GM21529 (cell line): ENCODE results near the gene ARL13B.
"Not testable (repeated sequence)": the region's sequence is repeated elsewhere in the genome, so short reads cannot be mapped to it uniquely, and the experiment has no call there.

Source experiments
- ATAC-seq: cut with Tn5 transposase; IDR thresholded peaks from one replicate; pipeline ENCODE4 v1.9.1; 2021; ENCODE audit not compliant: unreplicated experiment

Gene ARL13B

GRCh38 chr3:94061297-94061696 is 81.3 kb downstream of the ARL13B start:
- no peak for ATAC-seq

- ATAC-seq, result peak; percentile 94
Observed at GRCh38 chr3:94062513-94063404, 82.8 kb downstream of the ARL13B start, which contains the start of the genes DHFR2 and NSUN3. Gene DHFR2, minus strand, starts transcription at chr3:94062916. Its CDS starts 1,405 bp downstream, at chr3:94061511. Gene NSUN3, plus strand, starts transcription at chr3:94063061. Its CDS starts 66 bp downstream, at chr3:94063127.

GRCh38 chr3:94063496-94064119 is 83.7 kb downstream of the ARL13B start:
- no peak for ATAC-seq

GRCh38 chr3:94064243-94064860 is 84.4 kb downstream of the ARL13B start:
- ATAC-seq, result no peak

GRCh38 chr3:94065122-94065521 is 85.2 kb downstream of the ARL13B start:
- ATAC-seq, result no peak

- no peak for ATAC-seq
Observed at GRCh38 chr3:94065819-94066480, 86.0 kb downstream of the ARL13B start.

GRCh38 chr3:94066506-94067500 is 86.8 kb downstream of the ARL13B start:
- no peak for ATAC-seq

GRCh38 chr3:94069194-94069813 is 89.3 kb downstream of the ARL13B start:
- no peak for ATAC-seq

- ATAC-seq, result peak; percentile 63
Observed at GRCh38 chr3:94070341-94070911, 90.5 kb downstream of the ARL13B start.

- peak; percentile 67 for ATAC-seq
Observed at GRCh38 chr3:94071713-94072284, 91.8 kb downstream of the ARL13B start.

- ATAC-seq, result no peak
Observed at GRCh38 chr3:94076055-94076454, 96.1 kb downstream of the ARL13B start.

GRCh38 chr3:94080552-94080951 is 100.6 kb downstream of the ARL13B start:
- not testable (repeated sequence) for ATAC-seq

- no peak for ATAC-seq
Observed at GRCh38 chr3:94081884-94082283, 101.9 kb downstream of the ARL13B start.

- ATAC-seq, result no peak
Observed at GRCh38 chr3:94082391-94082937, 102.5 kb downstream of the ARL13B start.

GRCh38 chr3:94083261-94083660 is 103.3 kb downstream of the ARL13B start:
- ATAC-seq, result peak; percentile 76

GRCh38 chr3:94089126-94089525 is 109.2 kb downstream of the ARL13B start:
- ATAC-seq, result no peak

- ATAC-seq, result no peak
Observed at GRCh38 chr3:94092086-94092485, 112.1 kb downstream of the ARL13B start.

- no peak for ATAC-seq
Observed at GRCh38 chr3:94093151-94093550, 113.2 kb downstream of the ARL13B start.
